ENCODE results near the gene SORBS1.

The SORBS1 gene

DNA sequence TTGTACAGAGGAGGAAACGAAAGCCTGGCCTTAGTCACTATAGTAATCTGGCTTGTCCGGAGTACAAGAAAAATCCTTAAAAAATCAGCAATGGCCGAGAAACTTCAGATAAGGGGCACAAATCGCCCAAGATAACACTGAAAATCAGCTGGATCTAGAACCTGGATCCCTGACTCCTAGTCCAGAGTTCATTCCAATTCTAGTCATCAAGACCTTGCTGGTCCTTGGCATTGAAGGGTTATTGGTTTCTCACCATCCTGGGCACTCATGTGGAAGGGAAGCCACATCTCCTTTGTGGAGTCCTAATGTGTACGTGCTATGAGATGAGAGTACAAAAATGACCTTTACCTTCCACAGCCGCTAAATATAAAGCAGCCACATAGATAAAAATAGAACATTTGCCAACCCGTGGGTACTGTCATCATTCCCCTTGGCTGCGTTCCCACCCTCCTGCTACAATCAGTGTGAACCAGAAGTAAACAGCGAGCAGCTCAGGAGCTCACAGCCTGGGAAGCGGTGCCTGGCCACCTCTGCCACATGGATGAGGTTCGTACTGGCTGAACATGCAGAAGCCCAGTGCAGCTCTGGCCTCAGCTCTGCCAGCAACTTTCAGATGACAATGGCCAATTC lies 154.4 kb downstream of the SORBS1 start:
- ATAC-seq, result no peak

DNA sequence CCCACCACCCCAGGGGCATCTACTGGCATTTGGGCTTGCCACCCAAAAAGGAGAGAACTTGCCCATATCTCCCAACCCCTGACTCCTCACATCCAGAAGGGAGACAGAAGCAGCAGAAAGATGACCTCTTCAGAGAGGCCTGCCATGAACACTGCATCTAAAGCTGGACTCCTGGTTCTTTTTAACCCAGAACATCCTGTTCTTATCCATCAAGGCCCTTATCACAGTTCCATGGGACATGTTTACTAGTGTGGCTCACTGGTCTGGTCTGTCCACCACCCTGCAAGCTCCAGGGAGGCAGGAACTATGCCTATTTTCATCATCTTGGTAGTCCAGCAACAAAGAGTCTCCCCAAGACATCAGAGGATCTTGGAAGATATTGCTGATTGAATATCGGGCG lies 155.5 kb downstream of the SORBS1 start:
- ATAC-seq, result no peak

DNA sequence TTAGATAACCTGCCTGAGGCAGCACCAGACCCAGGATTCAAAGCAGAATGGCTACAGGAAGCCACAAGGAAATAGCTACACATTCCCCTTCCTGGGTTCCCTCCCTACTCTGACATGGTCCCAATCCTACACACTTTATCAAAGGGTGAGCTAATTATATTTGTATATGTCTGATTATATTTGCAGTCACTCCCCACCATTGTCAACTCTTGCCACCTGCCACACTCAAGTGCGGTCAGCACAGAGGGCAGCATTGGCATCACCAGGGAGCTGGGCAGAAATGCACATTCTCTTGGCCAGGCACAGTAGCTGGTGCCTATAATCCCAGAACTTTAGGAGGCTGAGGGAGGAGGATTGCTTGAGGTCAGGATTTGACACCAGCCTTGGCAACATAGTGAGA lies 156.3 kb downstream of the SORBS1 start:
- no peak for ATAC-seq

- no peak for ATAC-seq
Measured at GRCh38 chr10:95404462-95404858, 156.7 kb downstream of the SORBS1 start.

DNA sequence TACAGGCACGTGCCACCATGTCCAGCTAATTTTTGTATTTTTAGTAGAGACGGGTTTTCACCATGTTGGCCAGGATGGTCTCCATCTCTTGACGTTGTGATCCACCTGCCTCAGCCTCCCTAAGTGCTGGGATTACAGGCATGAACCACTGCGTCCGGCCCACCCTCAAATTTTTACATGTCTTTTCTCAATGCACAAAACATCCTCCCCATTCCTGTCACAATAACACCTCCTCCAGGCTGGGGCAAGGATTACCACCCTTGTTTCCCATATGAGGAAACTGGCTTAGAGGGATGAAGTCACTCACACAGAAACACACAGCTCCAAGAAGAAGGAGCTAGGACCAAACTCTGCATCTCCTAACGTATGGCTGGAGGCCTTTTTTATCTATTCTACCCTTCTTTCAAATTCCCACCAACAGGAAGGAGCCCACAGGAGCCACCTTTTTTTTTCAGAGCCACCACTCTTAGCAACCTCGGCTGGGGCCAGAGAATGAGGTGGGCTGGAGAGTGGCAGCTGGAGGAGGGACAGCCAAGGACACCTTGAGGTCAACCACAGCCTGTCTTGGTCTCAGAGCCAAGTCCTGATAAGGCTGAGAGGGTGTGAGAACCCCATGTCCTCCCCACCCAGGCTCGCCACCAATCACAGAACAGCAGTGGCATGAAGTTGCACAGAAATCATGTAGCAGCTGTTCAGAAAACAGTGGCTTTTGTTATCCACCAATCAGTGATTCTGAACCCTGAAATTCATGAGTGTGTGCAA lies 157.3 kb downstream of the SORBS1 start:
- ATAC-seq, result no peak

DNA sequence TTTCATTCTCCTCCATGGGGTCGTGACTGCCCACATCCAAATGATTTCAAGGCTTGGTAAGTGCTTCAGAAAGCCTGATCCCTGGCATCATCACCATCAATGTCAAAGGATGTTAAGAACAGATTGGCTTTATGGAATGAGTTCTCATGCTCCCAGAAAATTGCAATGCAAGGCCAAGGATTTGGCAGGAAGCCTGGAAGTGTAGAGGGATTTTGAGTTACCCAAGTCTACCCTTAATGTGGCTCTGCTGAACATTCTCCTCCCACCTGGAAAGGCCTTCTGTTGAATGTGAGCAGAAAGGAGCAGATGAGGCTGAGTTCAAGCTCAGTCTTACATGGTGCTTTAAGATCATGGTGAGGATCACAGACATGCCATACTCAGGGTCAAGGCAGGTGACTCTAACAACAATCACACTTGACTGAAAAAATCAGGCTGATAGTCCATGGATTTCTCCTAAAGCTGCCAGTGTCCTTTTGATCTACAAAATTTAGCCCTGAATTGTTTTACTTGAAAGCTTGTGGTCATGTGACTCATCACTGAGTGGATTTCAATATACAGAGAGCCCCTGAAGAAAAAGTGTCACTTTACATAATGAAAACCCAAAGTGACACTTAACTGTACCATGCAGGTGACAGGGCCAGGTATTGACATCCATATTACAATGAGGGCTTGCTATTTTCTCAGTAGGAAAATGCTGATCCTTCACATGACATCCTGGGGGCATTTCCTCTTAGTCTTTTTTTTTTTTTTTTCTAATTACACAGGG lies 159.3 kb downstream of the SORBS1 start:
- no peak for ATAC-seq

GRCh38 chr10:95400787-95401186 lies 160.4 kb downstream of the SORBS1 start:
- no peak for ATAC-seq

DNA sequence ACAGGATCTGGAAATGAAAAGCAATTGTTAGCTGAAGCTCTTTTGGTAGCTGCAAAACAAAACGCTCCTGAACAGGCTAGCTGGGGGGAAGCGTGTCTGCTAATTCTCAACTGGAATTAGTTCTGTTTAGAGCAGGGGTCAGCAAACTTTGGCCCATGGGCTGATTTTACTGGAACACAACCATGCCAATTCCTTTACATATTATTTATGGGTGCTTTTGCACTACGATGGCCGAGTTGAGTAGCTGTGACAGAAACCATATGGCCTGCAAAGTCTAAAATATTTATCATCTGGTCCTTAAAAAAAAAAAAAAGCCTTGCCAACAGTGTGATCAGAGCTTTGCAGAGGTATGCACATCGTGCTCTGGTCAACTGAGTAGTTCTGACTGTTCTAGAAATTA lies 162.0 kb downstream of the SORBS1 start:
- ATAC-seq, result no peak

DNA sequence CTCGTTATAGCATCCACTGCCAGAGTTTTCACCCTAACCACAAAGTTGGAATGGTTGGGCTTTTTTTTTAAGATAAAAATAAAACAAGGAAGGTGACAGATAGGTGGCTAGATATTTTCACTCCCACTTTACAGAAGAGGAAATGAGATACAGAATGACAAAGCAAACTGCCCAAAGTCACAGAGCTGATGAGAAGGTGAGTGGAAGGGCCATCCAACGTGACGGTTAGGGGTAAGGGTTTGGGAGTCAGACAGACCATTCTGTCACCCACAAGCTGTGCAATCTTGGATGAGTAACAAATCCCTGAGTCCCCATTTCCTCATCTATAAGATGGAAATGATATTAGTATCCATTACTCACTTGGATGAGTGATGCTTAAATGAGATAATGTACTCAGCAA lies 163.4 kb downstream of the SORBS1 start:
- ATAC-seq, result no peak

GRCh38 chr10:95395947-95396449 lies 165.2 kb downstream of the SORBS1 start:
- ATAC-seq, result no peak

- ATAC-seq, result peak in 1 of 2 donors; percentile 27
Measured at GRCh38 chr10:95394161-95394880, 166.8 kb downstream of the SORBS1 start.

- ATAC-seq, result no peak
Measured at GRCh38 chr10:95392681-95393164, 168.4 kb downstream of the SORBS1 start.

- no peak for ATAC-seq
Measured at GRCh38 chr10:95392217-95392584, 169.0 kb downstream of the SORBS1 start.

GRCh38 chr10:95391581-95392216 lies 169.5 kb downstream of the SORBS1 start:
- no peak for ATAC-seq

DNA sequence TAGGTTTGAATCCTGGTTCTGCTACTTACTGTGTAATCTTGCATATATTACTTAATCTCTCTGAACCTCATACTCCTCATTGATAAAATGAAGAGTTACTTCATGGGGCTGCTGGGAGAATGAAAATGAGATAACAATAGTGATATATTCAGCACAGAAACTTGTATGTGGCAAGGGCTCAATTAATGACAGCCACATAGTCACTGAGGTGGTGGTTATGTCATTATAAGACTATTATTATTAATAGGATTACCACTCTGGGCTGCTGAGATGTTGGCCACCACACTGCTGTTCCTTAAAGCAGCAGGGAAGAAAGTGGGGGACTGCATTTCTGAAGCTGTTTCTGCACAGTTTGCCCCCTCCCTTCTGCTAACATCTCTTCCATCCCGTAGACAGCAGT lies 170.0 kb downstream of the SORBS1 start:
- ATAC-seq, result no peak

- ATAC-seq, result no peak
Measured at GRCh38 chr10:95389982-95390381, 171.2 kb downstream of the SORBS1 start.

GRCh38 chr10:95389176-95389575 lies 172.0 kb downstream of the SORBS1 start:
- no peak for ATAC-seq

DNA sequence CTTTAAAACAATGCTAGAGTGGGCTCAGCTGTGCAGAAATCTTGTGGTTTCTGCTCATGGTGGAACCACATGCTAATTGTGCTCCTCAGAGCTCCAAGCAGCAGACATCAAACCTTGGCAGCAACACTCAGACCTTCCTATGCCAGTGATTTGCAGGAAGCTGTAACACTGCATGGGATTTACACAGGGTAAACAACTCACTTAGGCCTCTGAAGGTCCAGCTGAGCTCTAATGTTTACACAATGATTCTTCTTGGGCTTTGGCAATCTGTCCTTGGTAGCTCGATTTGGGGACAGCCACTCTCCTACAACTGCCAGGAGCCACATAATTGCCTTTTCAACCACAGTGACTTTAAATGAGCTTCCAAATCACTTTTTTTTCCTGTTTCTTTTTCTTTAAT lies 172.6 kb downstream of the SORBS1 start:
- no peak for ATAC-seq

- no peak for ATAC-seq
Measured at GRCh38 chr10:95388109-95388471, 173.1 kb downstream of the SORBS1 start.

DNA sequence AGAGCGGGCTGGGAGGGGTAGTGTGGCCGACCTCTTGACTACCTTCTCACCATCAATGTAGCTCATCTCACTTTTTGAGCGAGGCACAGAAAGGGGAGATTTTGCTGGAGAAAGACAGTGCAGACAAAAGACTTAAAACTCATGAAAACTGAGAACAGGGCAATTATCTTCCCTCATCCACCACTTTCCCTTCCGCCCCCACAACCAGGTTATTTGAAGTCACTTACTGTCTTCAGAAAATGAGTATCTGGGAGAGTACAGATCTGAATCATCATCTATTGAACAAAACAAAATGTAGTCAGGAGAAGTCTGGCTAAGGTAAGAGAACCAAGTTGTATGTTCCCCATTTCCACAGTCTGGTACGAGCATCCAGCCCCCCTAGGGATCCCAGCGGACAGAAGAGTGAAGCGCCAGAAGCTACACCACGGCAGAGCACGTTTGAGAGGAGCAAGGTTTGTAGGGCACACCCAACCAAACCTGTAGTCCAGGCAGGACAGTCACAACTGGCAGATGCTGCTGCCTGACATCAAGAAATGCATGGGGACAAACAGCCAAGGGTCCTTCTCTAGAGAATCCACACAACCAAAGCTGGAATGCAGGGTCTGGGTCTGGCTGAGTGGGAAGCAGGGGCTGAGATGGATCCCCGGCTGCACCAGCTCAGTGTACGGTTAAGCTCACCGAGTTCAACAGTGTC lies 177.0 kb downstream of the SORBS1 start:
- no peak for ATAC-seq

DNA sequence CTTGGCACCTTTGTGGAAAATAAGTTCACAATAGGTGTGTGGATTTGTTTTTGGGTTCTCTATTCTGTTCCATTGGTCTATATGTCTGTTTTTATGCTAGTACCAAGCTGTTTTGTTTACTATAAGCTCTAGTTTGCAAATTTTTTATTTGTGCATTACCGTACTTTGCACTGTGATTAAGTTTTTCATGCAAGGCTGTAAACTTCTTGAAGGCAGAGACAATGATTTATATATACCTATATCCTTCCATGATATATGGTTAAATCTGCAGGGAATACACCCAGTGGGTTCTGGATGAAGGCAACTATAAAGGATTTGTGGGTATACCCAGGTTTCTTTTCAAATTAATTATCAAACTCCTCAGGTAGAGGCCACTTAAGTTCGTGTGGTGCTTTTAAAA lies 178.6 kb downstream of the SORBS1 start:
- ATAC-seq, result no peak

- ATAC-seq, result no peak
Measured at GRCh38 chr10:95382174-95382573, 179.0 kb downstream of the SORBS1 start.

Data from activated CD4-positive, CD25-positive, alpha-beta regulatory T cell treated with anti-CD3 and anti-CD28 coated beads, Interleukin-2, amount 50 U/mL, for 24 hours (primary cell).